Activated CD4-positive, alpha-beta T cell treated with anti-CD3 and anti-CD28 coated beads, Interleukin-2, amount 10 ng/mL, durations not matched to agents 24 days and 14 days (primary cell): ENCODE results near the gene ZFYVE19. TPM values are rescaled to one million over a fixed set of nuclear protein-coding genes. Genes with fewer than 3 reads are reported as not detected.

Source experiments
- DNase-seq: peaks from one replicate; pipeline ENCODE4 v3.0.0; 2022
- H3K27ac Mint-ChIP-seq: one replicate; pipeline ENCODE4 v1.8.0; 2022; ENCODE audit warnings: mild to moderate bottlenecking, mixed read lengths
- H3K27me3 Mint-ChIP-seq: one replicate; pipeline ENCODE4 v1.8.0; 2022; ENCODE audit warnings: mixed read lengths
- H3K36me3 Mint-ChIP-seq: one replicate; pipeline ENCODE4 v1.8.0; 2022; ENCODE audit warnings: low read depth, mild to moderate bottlenecking, mixed read lengths
- H3K4me1 Mint-ChIP-seq: one replicate; pipeline ENCODE4 v1.8.0; 2021; ENCODE audit warnings: mixed read lengths
- H3K4me3 Mint-ChIP-seq: one replicate; pipeline ENCODE4 v1.8.0; 2022; ENCODE audit warnings: mild to moderate bottlenecking, moderate library complexity, mixed read lengths
- H3K9me3 Mint-ChIP-seq: one replicate; pipeline ENCODE4 v1.8.0; 2021; ENCODE audit warnings: mixed read lengths
- intact Hi-C: fragments of 100-400 bp; cut with micrococcal nuclease; formaldehyde crosslinking; loops from one replicate; pipeline ENCODE4 v1.15.1; 2023
- total RNA-seq: library from RNA; stranded (reverse); gene quantifications from 2 replicates; pipeline ENCODE4 v1.2.3, GENCODE V29; 2022

Gene ZFYVE19
- 35.6 and 37.6 TPM in 2 replicates for total RNA-seq

GRCh38 chr15:40807028-40807887, at the start of gene ZFYVE19, which contains the start of gene DNAJC17:
Gene ZFYVE19, plus strand, starts transcription at chr15:40807089. Its CDS starts 501 bp downstream, at chr15:40807590.
Gene DNAJC17, minus strand, starts transcription at chr15:40807473. Its CDS starts 27 bp downstream, at chr15:40807446.
- Mint-ChIP-seq H3K27me3 (no peaks in the 10 kb centered on the region), H3K4me3 (peak within 1 kb of the TSS; percentile 93), H3K27ac (peak within 1 kb of the TSS; percentile 96), H3K36me3 (peaks cover 24% of the 10 kb centered on the region), H3K4me1 (peaks cover 13% of the 10 kb centered on the region), H3K9me3 (no peaks in the 10 kb centered on the region)
- DNase-seq, result peak; percentile 98
- intact Hi-C loops, result loop anchor here (1.0 to 2.0 kb wide), 7 partner anchors 20 to 309 kb away; partner anchors contain the start of genes INO80, KNL1, RMDN3 and RPUSD2

- no peak for DNase-seq
- Mint-ChIP-seq H3K9me3 (no peaks in the 10 kb centered on the region), H3K27me3 (peaks cover 2% of the 10 kb centered on the region), H3K36me3 (no peaks in the 10 kb centered on the region), H3K27ac (no peak overlapping the region), H3K4me1 (peaks cover 24% of the 10 kb centered on the region), H3K4me3 (no peak overlapping the region)
- intact Hi-C loops, result loop anchor here (5.0 to 10.0 kb wide), 4 partner anchors 83 to 195 kb away; partner anchors contain the start of genes CCDC32, KNL1, RPUSD2 and VPS18
These were observed 46.9 kb upstream of the ZFYVE19 start for GRCh38 chr15:40759961-40760360.

GRCh38 chr15:40762919-40763800, 43.7 kb upstream of the ZFYVE19 start:
- peaks cover 2% of the 10 kb centered on the region for H3K27me3 Mint-ChIP-seq
- intact Hi-C loops, result loop anchor here (5.0 to 10.0 kb wide), 3 partner anchors 129 to 198 kb away; partner anchors contain the start of genes CCDC32, KNL1, RPUSD2 and VPS18
- peaks cover 22% of the 10 kb centered on the region for H3K4me1 Mint-ChIP-seq
- H3K9me3 Mint-ChIP-seq, result no peaks in the 10 kb centered on the region
- H3K27ac Mint-ChIP-seq, result peak overlapping the region; percentile 89
- peak overlapping the region; percentile 76 for H3K4me3 Mint-ChIP-seq
- DNase-seq, result peak; percentile 81
- peaks cover 4% of the 10 kb centered on the region for H3K36me3 Mint-ChIP-seq

GRCh38 chr15:40763801-40764628, 42.9 kb upstream of the ZFYVE19 start, which contains the start of gene GCHFR:
Gene GCHFR, plus strand, starts transcription at chr15:40764068. Its CDS starts 113 bp downstream, at chr15:40764181.
- peaks cover 6% of the 10 kb centered on the region for H3K36me3 Mint-ChIP-seq
- DNase-seq, result peak; percentile 94
- intact Hi-C loops, result loop anchor here (1.0 to 10.0 kb wide), 5 partner anchors 9 to 199 kb away; partner anchors contain the start of genes CCDC32, KNL1, RAD51 and RMDN3
- H3K4me1 Mint-ChIP-seq, result peaks cover 27% of the 10 kb centered on the region
- H3K9me3 Mint-ChIP-seq, result no peaks in the 10 kb centered on the region
- H3K4me3 Mint-ChIP-seq, result peak within 1 kb of the TSS; percentile 76
- H3K27ac Mint-ChIP-seq, result peak within 1 kb of the TSS; percentile 89
- H3K27me3 Mint-ChIP-seq, result peaks cover 2% of the 10 kb centered on the region

GRCh38 chr15:40764629-40765103, 42.2 kb upstream of the ZFYVE19 start:
- intact Hi-C loops, result loop anchor here (1.0 to 10.0 kb wide), 5 partner anchors 9 to 200 kb away; partner anchors contain the start of genes CCDC32, KNL1, RAD51 and RMDN3
- Mint-ChIP-seq H3K27me3 (peaks cover 2% of the 10 kb centered on the region), H3K36me3 (peaks cover 9% of the 10 kb centered on the region), H3K9me3 (no peaks in the 10 kb centered on the region), H3K4me3 (peak overlapping the region; percentile 76), H3K4me1 (peaks cover 32% of the 10 kb centered on the region), H3K27ac (peak overlapping the region; percentile 89)
- peak; percentile 65 for DNase-seq

- Mint-ChIP-seq H3K4me3 (no peak overlapping the region), H3K27me3 (no peaks in the 10 kb centered on the region), H3K36me3 (peaks cover 11% of the 10 kb centered on the region), H3K9me3 (no peaks in the 10 kb centered on the region), H3K27ac (no peak overlapping the region), H3K4me1 (peaks cover 37% of the 10 kb centered on the region)
- DNase-seq, result no peak
- intact Hi-C loops, result loop anchor here (10.0 kb wide), 2 partner anchors 172 to 202 kb away; partner anchors contain the start of genes CCDC32, KNL1 and RPUSD2
These were observed 40.6 kb upstream of the ZFYVE19 start for GRCh38 chr15:40766194-40766815.

- no peak overlapping the region for H3K27ac Mint-ChIP-seq
- H3K27me3 Mint-ChIP-seq, result no peaks in the 10 kb centered on the region
- no peaks in the 10 kb centered on the region for H3K9me3 Mint-ChIP-seq
- intact Hi-C loops, result loop anchor here (10.0 kb wide), 2 partner anchors 172 to 202 kb away; partner anchors contain the start of genes CCDC32, KNL1 and RPUSD2
- peaks cover 12% of the 10 kb centered on the region for H3K36me3 Mint-ChIP-seq
- no peak for DNase-seq
- H3K4me1 Mint-ChIP-seq, result peaks cover 37% of the 10 kb centered on the region
- H3K4me3 Mint-ChIP-seq, result no peak overlapping the region
These were observed 39.7 kb upstream of the ZFYVE19 start for GRCh38 chr15:40766906-40767837.

GRCh38 chr15:40767838-40768500, 38.9 kb upstream of the ZFYVE19 start:
- Mint-ChIP-seq H3K27me3 (no peaks in the 10 kb centered on the region), H3K27ac (no peak overlapping the region), H3K4me3 (no peak overlapping the region), H3K36me3 (peaks cover 14% of the 10 kb centered on the region), H3K4me1 (peaks cover 36% of the 10 kb centered on the region), H3K9me3 (no peaks in the 10 kb centered on the region)
- intact Hi-C loops, result loop anchor here (10.0 kb wide), 2 partner anchors 173 to 203 kb away; partner anchors contain the start of genes CCDC32, KNL1 and RPUSD2
- DNase-seq, result no peak

GRCh38 chr15:40768521-40769273, 38.2 kb upstream of the ZFYVE19 start:
- intact Hi-C loops, result loop anchor here (10.0 kb wide), 2 partner anchors 174 to 204 kb away; partner anchors contain the start of genes CCDC32, KNL1 and RPUSD2
- Mint-ChIP-seq H3K36me3 (peaks cover 17% of the 10 kb centered on the region), H3K27ac (peak overlapping the region; percentile 83), H3K9me3 (no peaks in the 10 kb centered on the region), H3K27me3 (no peaks in the 10 kb centered on the region), H3K4me1 (peaks cover 31% of the 10 kb centered on the region), H3K4me3 (peak overlapping the region; percentile 63)
- no peak for DNase-seq
